ENCODE data around the gene SPDYE16.
"Not testable (repeated sequence)": the region's sequence is repeated elsewhere in the genome, so short reads cannot be mapped to it uniquely, and the experiment has no call there.

SPDYE16 gene

GRCh38 chr7:76551992-76552391, 8.9 kb upstream of the SPDYE16 start:
- FAIRE-seq; DNase-seq (ENCODE audit: insufficient read length, low spot score): not testable (repeated sequence)

- FAIRE-seq; DNase-seq (ENCODE audit: insufficient read length, low spot score): not testable (repeated sequence)
Observed at GRCh38 chr7:76549855-76550248, 6.8 kb upstream of the SPDYE16 start.

- DNase-seq (ENCODE audit: insufficient read length, low spot score) = peak; percentile 37
- not testable (repeated sequence) for FAIRE-seq
Observed at GRCh38 chr7:76549025-76549854, 6.1 kb upstream of the SPDYE16 start.

- not testable (repeated sequence) for DNase-seq (ENCODE audit: insufficient read length, low spot score); FAIRE-seq
Observed at GRCh38 chr7:76531643-76532042, 11.5 kb downstream of the SPDYE16 start.

GRCh38 chr7:76526183-76526582, 16.9 kb downstream of the SPDYE16 start:
- DNase-seq (ENCODE audit: insufficient read length, low spot score); FAIRE-seq: not testable (repeated sequence)

- not testable (repeated sequence) for DNase-seq (ENCODE audit: insufficient read length, low spot score); FAIRE-seq
Observed at GRCh38 chr7:76516932-76517331, 26.2 kb downstream of the SPDYE16 start.

- FAIRE-seq = no peak
- DNase-seq (ENCODE audit: insufficient read length, low spot score) = peak; percentile 68
- TF ChIP-seq CTCF (IDR thresholded peaks at IDR 0.05; ENCODE audit: insufficient read depth, missing control alignments) = peak; percentile 61
Observed at GRCh38 chr7:76515999-76516443, 27.1 kb downstream of the SPDYE16 start.

- DNase-seq (ENCODE audit: insufficient read length, low spot score) (no peak), FAIRE-seq (no peak)
- no peak for TF ChIP-seq CTCF (IDR thresholded peaks at IDR 0.05; ENCODE audit: insufficient read depth, missing control alignments)
Observed at GRCh38 chr7:76514926-76515771, 27.9 kb downstream of the SPDYE16 start.

GRCh38 chr7:76513817-76514799, 29.0 kb downstream of the SPDYE16 start:
- no peak for FAIRE-seq
- DNase-seq (ENCODE audit: insufficient read length, low spot score) = no peak
- no peak for TF ChIP-seq CTCF (IDR thresholded peaks at IDR 0.05; ENCODE audit: insufficient read depth, missing control alignments)

Data from D721Med (cell line).